GM19193 (cell line): Measurements from ENCODE around the gene FUT4.

Experiments
- POLR2A ChIP-seq: IDR thresholded peaks from 4 replicates; pipeline ENCODE4 v1.6.1; 2011; ENCODE audit not compliant: insufficient read depth, insufficient read length; ENCODE audit errors: extremely low read depth

The FUT4 gene

DNA sequence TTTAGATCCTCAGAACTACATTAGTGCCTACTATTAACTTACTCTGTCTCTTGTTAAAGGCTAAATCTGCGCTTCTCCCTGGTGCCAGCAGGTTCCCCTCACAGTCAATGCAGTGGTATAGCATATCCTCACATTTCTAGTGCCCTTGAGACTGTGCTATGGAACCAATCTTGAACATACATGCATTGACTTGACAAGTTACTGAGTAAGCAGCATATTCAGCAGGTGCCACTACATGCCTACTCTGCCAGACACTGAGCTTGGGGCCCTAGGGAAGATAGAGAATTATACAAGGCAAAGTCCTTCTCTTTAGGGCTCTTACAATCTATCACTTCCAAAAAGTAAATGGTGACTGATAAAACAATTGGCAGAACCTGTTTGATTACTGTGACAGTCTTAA, 3.2 kb downstream of the FUT4 start:
- TF ChIP-seq POLR2A, result no peak

DNA sequence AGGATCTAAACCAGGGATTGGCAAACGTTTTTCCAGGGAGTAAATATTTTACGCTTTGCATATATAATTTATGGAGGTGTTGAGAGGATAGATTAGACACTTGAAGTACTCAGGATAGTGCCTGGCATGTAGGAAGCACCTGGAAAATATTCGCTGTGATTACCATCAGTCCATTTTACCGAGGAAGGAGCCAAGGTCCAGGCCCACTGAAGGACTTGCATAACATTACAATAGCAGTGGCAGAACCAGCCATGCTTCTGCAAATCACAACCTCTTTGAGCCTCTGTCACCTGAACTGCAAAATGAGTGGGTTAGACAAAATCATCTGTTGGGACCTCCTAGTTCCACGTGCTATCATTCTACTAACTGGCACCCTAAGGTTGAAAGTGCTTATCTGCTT, 5.4 kb downstream of the FUT4 start:
- TF ChIP-seq POLR2A, result no peak

DNA sequence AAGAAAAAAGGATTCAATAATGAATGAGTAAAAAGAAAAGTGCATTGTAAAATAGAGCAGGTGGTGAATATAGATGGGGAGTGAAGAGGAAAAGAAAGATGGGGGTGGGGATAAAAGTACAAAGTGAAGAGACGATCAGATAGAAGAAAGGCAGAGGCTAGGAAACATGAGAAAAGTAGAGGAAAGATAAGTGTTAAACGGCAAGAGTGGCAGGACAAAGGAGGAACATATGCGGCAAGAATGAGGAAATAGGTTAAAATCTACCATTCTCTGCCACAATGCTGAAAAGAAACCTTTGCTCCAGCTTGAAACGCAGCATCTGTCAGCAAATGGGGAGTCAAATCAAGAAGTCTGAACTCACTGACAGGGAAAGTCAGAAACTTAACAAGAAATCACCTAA, 6.8 kb downstream of the FUT4 start:
- no peak for TF ChIP-seq POLR2A

DNA sequence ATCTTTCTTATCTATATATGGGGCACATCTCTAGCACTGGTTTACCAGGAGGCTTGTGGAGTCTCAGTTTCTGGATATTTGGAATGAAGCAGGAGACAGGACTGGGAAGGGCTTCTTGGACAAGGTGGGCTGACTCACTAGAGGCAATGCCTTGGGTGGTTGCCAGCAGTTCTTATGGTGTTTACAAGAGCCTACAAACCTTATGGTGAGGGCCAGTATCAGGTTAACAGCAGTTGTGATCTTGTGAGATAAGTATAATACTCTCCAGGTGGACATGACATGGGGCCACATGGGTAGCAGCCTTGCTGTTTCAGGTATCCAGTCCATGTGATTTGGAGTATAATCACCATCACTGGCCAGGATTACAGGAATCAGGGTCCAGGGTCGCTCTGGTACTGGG, 10.2 kb downstream of the FUT4 start:
- TF ChIP-seq POLR2A, result no peak

DNA sequence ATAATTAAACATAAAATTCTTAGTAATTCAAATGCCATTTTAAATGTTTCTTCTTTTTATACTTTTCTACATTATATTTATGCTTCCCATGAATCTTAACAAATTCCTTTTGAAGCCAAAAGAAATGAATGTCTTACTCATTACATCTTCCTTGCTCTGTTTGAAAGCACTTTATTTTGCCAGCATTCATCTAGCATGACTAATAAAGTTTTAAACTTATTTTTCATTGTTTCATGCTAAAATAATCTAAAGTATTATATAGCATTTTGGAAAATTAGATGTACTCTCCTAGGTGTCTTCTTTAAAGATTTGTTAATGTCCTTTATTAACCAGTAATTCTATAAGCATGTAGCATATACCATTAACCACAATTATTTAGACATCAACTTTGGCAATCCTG, 13.7 kb downstream of the FUT4 start:
- TF ChIP-seq POLR2A, result no peak

DNA sequence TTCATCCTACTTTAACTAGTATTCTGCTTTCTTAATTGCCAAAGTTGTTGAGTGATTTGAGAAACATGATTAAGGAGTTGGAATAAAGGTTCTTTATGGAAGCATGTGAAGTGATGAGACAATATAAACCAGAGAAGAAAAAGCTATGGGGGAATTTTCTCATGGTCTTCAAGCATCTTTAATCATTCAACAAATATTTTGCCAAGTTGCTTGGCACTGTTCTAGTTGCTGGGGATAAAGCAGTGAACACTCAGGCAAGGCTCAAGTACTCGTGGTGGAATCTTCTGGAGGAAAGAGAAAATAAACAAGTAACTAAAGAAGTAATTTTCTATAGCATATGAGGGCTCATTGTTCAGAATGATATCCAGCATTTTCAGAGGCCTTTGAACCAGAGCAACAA, 14.3 kb downstream of the FUT4 start:
- TF ChIP-seq POLR2A, result no peak

DNA sequence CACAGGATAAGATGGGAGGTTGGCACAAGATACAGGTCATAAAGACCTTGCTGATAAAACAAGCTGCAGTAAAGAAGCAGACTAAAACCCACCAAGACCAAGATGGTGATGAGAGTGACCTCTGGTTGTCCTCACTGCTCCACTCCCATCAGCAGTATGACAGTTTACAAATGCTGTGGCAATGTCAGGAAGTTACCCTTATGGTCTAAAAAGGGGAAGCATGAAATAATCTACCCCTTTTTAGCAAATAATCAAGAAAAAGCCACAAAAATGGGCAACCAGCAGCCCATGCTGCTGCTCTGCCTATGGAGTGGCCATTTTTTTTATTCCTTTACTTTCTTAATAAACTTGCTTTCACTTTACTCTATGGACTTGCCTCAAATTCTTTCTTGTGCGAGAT, 14.7 kb downstream of the FUT4 start:
- TF ChIP-seq POLR2A, result no peak

DNA sequence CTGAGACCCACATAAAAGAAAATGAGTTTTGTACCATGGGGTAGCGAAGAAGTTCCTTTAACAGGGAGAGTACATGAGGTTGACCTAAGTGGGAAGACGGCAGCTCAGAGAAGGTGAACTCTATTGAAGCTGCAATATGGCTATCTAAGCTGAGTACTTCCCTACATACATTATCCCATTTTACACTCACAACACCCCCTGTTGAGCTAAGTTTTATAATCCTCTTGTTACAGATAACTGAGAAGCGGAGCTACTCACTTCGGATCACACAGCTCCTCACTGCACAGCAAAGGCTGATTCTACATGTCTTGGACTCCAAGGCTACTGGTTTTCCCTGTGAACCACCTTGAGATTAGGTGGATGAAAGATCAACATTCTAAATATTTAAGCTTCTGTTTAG, 15.2 kb downstream of the FUT4 start:
- no peak for TF ChIP-seq POLR2A

DNA sequence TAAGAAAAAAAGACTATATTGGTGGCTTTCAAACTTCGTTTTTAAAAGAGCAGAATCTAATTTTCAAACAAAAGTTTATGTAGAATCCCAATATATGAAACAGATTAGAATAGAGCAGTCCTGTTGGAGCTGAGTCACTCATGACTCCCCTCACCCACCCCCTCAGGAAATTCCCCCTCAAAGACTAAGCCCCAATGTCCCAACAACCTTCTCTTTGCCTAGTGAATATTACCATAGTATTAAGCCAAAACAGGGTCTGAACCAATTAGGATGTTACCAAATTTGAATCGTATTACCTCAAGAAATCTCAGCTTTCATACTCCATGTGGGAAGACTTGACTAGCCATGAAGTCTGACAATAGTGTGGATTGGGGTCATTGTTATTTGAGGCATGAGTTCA, 15.6 kb downstream of the FUT4 start:
- TF ChIP-seq POLR2A, result no peak

DNA sequence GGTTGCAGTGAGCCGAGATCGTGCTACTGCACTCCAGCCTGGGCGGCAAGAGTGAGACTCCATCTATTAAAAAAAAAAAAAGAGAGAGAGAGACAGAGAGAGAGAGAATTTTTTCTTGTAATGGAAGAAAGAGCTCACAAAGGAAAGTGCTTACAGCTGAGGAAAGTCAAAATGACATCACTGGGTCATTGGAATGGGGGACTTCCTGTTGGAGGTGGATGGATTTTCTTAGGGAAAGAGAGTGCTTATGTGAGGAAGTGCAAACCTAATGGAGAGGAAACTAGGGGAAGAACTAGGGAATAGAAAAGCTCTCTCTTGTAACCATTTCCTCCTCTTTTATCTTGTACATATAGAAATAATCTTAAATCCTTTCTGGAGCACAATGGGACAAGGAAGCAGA, 17.1 kb downstream of the FUT4 start:
- no peak for TF ChIP-seq POLR2A

DNA sequence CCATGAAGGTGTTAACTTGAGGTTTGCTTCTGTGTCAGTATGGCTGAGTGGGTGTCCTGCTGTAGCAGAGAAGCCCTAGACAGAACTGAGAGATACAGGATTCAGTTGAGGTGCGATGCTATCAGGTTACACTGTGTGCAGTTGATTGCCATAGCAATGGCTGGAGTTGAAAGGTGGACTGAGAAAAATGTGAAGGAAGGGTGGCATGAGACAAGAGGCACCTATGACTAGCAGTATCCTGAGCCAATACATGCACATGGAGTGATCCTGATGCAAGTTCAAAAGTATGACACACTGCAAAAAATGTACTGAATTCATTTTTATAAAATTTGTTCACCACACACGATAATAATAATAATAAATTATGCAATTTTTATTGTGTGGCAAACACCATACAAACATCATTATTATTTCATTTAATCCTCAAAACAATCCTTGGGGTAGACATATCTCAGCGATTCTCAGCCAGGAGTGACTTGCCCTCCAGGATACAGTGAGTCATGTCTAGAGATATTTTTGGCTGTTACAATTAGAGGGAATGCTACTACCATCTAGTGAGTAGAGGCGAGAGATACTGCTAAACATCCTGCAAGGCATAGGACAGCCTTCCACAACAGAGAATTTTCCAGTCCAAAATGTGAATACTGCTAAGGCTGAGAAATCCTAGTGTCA, 19.6 kb downstream of the FUT4 start:
- TF ChIP-seq POLR2A, result no peak

DNA sequence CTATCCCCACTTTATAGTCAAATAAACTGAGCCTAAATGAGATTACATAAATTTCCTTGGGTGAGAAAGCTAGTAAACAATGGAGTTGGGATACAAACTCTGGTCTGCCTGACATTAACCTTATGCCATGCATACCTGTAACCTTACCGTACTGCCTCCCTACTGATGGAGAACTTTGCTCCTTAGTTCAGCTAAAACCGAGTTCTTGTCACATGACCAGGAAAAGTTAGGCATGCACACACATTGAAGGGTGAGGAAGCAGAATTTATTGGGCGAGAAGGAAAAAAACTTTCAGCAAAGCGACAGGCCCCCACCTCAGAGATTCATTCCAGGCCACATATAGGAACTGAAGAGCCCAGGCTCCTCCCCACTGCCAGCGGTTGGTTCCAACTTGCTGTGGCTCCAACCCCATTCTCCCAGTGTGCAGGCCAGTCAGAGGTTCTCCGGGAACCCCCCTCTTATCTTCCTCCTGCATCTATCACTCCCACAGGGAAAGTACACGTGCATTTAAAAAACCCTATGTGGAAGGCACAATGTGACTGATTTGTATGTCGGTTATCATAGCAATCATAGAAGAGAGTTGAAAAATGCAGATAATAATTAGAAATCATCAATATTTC, 20.2 kb downstream of the FUT4 start:
- no peak for TF ChIP-seq POLR2A

DNA sequence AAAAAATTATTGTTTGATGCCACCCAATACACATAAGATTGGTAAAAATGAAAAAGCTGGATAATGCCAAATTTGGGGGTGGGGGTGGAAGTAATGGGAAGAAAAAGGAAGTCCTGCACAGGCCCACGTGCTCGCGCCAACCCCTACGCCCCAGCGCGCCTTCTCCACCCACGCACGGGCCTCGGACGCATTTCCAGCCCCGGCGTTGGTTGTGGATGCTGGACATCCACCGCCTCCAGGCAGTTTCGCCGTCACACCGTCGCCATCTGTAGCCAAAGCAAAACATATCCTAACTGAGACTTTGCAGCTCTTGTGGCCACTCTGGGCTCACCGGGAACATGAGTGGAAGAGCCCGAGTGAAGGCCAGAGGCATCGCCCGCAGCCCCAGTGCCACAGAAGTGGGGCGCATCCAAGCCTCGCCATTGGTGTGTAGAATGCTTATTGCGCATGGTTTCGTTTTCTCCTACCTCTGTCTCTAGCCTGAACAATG, 23.5 kb downstream of the FUT4 start, which contains the start of gene PIWIL4:
Gene PIWIL4 (plus strand): TSS at position 188 of the 490 bp plus-strand sequence. CDS start 151 bp downstream, at position 339.
- no peak for TF ChIP-seq POLR2A

DNA sequence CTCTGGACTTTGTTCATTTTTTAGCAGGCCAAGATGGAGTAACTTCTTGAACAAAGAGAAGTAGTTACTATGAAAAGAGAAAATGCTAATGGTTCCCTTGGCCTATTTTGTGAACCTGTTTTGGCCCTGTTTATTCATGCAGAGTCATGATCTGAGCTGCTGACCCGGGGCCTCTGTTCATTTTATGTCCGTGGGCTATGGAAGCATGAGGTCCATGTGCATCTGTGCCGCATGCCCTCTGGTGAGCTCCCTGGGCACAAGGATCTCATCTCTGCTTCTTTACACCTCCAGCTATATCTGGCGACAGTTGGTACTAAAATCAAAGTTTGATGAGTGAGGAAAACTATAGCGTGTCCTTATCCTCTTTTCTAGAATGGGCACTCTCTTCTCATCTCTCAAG, 24.5 kb downstream of the FUT4 start:
- no peak for TF ChIP-seq POLR2A

DNA sequence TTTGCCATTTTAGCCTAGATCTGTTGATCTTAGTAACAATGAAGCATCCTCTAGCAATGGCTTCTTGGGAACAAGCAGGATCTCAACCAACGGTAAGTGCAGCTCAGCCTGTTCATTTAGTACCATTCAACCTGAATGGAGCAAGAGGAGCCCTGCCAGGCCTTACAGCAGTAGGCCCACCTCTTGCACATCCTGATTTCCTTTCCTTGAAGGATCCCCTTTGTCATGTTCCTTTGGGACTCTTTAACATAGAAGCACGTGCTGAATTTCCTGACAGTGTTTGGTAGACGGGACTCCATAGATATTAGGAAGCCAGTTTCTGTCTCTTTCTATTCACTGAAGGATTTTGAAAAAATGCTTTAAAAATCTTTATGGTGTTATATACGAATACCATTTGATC, 25.0 kb downstream of the FUT4 start:
- TF ChIP-seq POLR2A, result no peak

DNA sequence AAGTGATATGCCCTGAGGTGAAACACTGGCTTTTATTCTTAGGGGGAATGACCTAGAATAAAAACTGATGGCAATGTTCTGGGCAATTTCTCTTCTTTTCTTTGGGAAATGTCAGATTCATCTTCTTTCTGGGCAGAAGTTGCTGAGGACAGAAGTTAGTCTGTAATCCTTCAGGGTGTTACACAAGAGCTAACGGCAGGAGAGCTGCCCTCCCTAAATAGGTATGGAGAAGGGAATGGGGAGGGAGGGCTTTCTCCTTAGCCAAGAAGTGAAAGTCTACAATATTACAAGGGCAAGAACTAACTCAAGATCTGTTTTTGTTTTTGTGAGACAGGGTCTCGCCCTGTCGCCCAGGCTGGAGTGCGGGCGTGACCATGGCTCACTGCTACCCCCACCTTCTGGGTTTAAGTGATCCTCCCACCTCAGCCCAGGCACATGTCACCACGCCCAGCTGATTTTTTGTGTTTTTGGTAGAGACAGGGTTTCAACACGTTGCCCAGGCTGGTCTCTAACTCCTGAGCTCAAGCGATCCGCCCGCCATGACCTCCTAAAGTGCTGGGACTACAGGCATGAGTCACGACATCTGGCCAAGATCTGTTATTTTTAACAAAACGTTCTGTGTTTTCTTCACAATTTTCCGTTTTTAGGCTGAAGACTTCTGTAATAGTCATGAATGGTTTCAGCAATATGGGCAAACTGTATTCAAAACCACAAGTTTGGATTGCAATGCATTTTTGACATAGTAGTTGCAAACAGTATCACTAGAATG, 30.7 kb downstream of the FUT4 start:
- TF ChIP-seq POLR2A, result no peak

DNA sequence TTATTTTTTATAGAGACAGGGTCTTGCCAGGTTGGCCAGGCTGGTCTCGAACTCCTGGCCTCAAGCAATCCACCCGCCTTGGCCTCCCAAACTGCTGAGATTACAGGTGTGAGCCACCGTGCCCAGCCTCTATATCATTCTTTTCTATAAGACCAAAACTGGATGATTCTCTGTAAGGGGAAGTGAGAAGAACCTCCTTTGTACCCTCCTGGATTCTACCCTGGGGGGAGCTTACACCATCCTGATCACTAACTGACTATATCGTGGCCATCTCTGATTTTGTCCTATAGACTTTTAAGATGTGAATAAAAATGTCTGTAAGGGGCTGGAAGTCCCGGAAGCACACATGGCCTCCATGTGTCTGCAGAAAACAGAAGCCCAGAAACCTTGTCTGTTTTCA, 32.6 kb downstream of the FUT4 start:
- TF ChIP-seq POLR2A, result no peak

DNA sequence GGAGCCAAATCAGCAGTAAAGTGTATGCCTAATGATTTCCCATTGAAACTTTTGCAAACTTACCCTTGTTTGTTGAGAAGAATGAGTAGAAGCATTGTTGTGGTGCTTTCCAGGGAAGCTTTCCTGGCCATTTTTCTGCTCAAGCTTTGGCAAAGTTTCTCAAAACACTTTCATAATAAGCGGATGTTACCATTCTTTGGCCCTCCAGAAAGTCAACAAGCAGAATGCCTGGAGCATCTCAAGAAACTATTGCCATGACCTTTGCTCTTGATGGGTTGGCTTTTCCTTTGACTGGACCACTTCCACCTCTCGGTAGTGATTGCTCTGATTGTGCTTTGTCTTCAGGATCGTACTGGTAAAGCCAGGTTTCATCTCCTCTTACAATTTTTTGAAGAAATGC, 34.1 kb downstream of the FUT4 start:
- TF ChIP-seq POLR2A, result no peak
